ENCODE results near the gene MAGOHB. TPM values are rescaled to one million over a fixed set of nuclear protein-coding genes. Genes with fewer than 3 reads are reported as not detected.

Gene MAGOHB
- total and polyA plus RNA-seq, 2 of the 13 experiments (the other 11 are each of a cell fraction or from before 2014, with no cell fraction given), result 7.0 to 49.8 TPM

Other genes starting within 250 kb of the MAGOHB start
- not detected in 2 replicates for gene KLRK1, start 223.6 kb downstream of the MAGOHB start, total RNA-seq (2016; rRNA removed; fragmentation: Illumina TruSeq; extraction: Trizol)
- 0.07 TPM in 1 of 2 replicates, not detected in the other for gene KLRK1, start 223.6 kb downstream of the MAGOHB start, polyA plus RNA-seq (2011; rRNA removed)
- gene KLRC4, start 203.9 kb downstream of the MAGOHB start, total RNA-seq (2016; rRNA removed; fragmentation: Illumina TruSeq; extraction: Trizol), result not detected in 2 replicates
- gene KLRC4, start 203.9 kb downstream of the MAGOHB start, polyA plus RNA-seq (2011; rRNA removed), result 0.09 TPM in 1 of 2 replicates, not detected in the other
- not detected in 2 replicates for gene KLRC3, start 193.0 kb downstream of the MAGOHB start, total RNA-seq (2016; rRNA removed; fragmentation: Illumina TruSeq; extraction: Trizol)
- gene KLRC3, start 193.0 kb downstream of the MAGOHB start, polyA plus RNA-seq (2011; rRNA removed), result not detected in 2 replicates
- 0.20 TPM in 1 of 2 replicates, not detected in the other for gene KLRC2, start 177.6 kb downstream of the MAGOHB start, total RNA-seq (2016; rRNA removed; fragmentation: Illumina TruSeq; extraction: Trizol)
- gene KLRC2, start 177.6 kb downstream of the MAGOHB start, polyA plus RNA-seq (2011; rRNA removed), result 0.22 and 0.49 TPM in 2 replicates
- gene KLRC1, start 160.2 kb downstream of the MAGOHB start, total RNA-seq (2016; rRNA removed; fragmentation: Illumina TruSeq; extraction: Trizol), result not detected in 2 replicates
- gene KLRC1, start 160.2 kb downstream of the MAGOHB start, polyA plus RNA-seq (2011; rRNA removed), result not detected in 2 replicates
- 7.6 and 9.2 TPM in 2 replicates for gene EIF2S3B, start 107.7 kb downstream of the MAGOHB start, total RNA-seq (2016; rRNA removed; fragmentation: Illumina TruSeq; extraction: Trizol)
- gene EIF2S3B, start 107.7 kb downstream of the MAGOHB start, polyA plus RNA-seq (2011; rRNA removed), result 3.6 and 4.9 TPM in 2 replicates
- gene STYK1, start 60.4 kb upstream of the MAGOHB start, total RNA-seq (2016; rRNA removed; fragmentation: Illumina TruSeq; extraction: Trizol), result not detected in 2 replicates
- gene STYK1, start 60.4 kb upstream of the MAGOHB start, polyA plus RNA-seq (2011; rRNA removed), result not detected in 2 replicates
- 62.6 and 77.5 TPM in 2 replicates for gene YBX3, start 109.7 kb upstream of the MAGOHB start, total RNA-seq (2016; rRNA removed; fragmentation: Illumina TruSeq; extraction: Trizol)
- gene YBX3, start 109.7 kb upstream of the MAGOHB start, polyA plus RNA-seq (2011; rRNA removed), result 99.6 and 107 TPM in 2 replicates
- not detected in 2 replicates for gene TAS2R7, start 189.0 kb upstream of the MAGOHB start, total RNA-seq (2016; rRNA removed; fragmentation: Illumina TruSeq; extraction: Trizol)
- not detected in 2 replicates for gene TAS2R7, start 189.0 kb upstream of the MAGOHB start, polyA plus RNA-seq (2011; rRNA removed)
- gene TAS2R8, start 193.7 kb upstream of the MAGOHB start, total RNA-seq (2016; rRNA removed; fragmentation: Illumina TruSeq; extraction: Trizol), result 0.09 TPM in 1 of 2 replicates, not detected in the other
- not detected in 2 replicates for gene TAS2R8, start 193.7 kb upstream of the MAGOHB start, polyA plus RNA-seq (2011; rRNA removed)
- 0.11 TPM in 1 of 2 replicates, not detected in the other for gene TAS2R9, start 196.6 kb upstream of the MAGOHB start, total RNA-seq (2016; rRNA removed; fragmentation: Illumina TruSeq; extraction: Trizol)
- not detected in 2 replicates for gene TAS2R9, start 196.6 kb upstream of the MAGOHB start, polyA plus RNA-seq (2011; rRNA removed)
- 1.00 TPM in 1 of 2 replicates, not detected in the other for gene TAS2R10, start 212.7 kb upstream of the MAGOHB start, total RNA-seq (2016; rRNA removed; fragmentation: Illumina TruSeq; extraction: Trizol)
- gene TAS2R10, start 212.7 kb upstream of the MAGOHB start, polyA plus RNA-seq (2011; rRNA removed), result 0.98 and 1.1 TPM in 2 replicates
- 1.2 and 2.3 TPM in 2 replicates for gene PRR4, start 235.9 kb upstream of the MAGOHB start, total RNA-seq (2016; rRNA removed; fragmentation: Illumina TruSeq; extraction: Trizol)
- 5.4 and 6.0 TPM in 2 replicates for gene PRR4, start 235.9 kb upstream of the MAGOHB start, polyA plus RNA-seq (2011; rRNA removed)

All from HepG2 (cell line).